ENCODE measurements around the gene TMEM87B. TPM values are rescaled to one million over a fixed set of nuclear protein-coding genes. Genes with fewer than 3 reads are reported as not detected.
"Not testable (repeated sequence)": the region's sequence is repeated elsewhere in the genome, so short reads cannot be mapped to it uniquely, and the experiment has no call there.

Gene TMEM87B
- total RNA-seq, 1 experiment from 2014 or later: 10.5 TPM

DNA sequence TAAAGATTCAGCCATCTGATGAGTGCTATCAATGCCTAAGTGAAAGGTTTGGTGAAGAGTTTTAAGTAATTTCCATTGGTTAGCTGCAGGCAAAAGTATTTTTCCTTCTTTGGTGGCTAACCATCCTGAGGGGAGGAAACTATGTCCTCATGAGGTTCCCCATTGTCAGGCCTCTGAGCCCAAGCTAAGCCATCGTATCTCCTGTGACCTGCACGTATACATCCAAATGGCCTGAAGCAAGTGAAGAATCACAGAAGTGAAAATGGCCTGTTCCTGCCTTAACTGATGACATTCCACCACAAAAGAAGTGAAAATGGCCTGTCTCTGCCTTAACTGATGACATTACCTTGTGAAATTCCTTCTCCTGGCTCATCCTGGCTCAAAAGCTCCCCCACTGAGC, 15.0 kb upstream of the TMEM87B start:
- not testable (repeated sequence) for H3K14ac ChIP-seq (ENCODE audit: insufficient read depth, low read length); H3K56ac ChIP-seq (ENCODE audit: insufficient read length, low read depth, low read length); H3K27me3 Mint-ChIP-seq (ENCODE audit: low read depth); H3K4me2 ChIP-seq (ENCODE audit: insufficient read depth, insufficient read length, low read length); H3K4ac ChIP-seq (ENCODE audit: low read depth, low read length); H2BK12ac ChIP-seq (ENCODE audit: insufficient read length, low read depth, low read length); H2AFZ ChIP-seq (ENCODE audit: low read length); H4K8ac ChIP-seq (replicated peaks; ENCODE audit: insufficient read length, low read depth, low read length); H2AK5ac ChIP-seq (ENCODE audit: insufficient read length, low read length); H4K20me1 ChIP-seq (ENCODE audit: control insufficient read depth, insufficient read depth, insufficient read length); H3K4me1 ChIP-seq (ENCODE audit: insufficient read depth, low read length); H3T11ph ChIP-seq (ENCODE audit: low read length); DNase-seq; H4K5ac ChIP-seq (ENCODE audit: insufficient read length, low read depth, low read length); H3K9ac ChIP-seq (ENCODE audit: extremely low read depth, insufficient read length, low read length); H4K91ac ChIP-seq (ENCODE audit: insufficient read length, low read depth, low read length); H3K23me2 ChIP-seq (ENCODE audit: insufficient read length, low read depth, low read length, poor library complexity, severe bottlenecking); H3K79me2 ChIP-seq (ENCODE audit: insufficient read depth, low read length); H3K27me3 ChIP-seq (ENCODE audit: insufficient read depth, low read length); H3K79me1 ChIP-seq (ENCODE audit: insufficient read depth, low read depth, low read length, poor library complexity, severe bottlenecking); H2BK120ac ChIP-seq (ENCODE audit: low read depth, low read length, poor library complexity, severe bottlenecking); H2BK15ac ChIP-seq (ENCODE audit: low read depth, low read length); H3K9me3 ChIP-seq (ENCODE audit: control insufficient read depth, low read depth, low read length); H3K18ac ChIP-seq (ENCODE audit: insufficient read length, low read depth, low read length); H2BK5ac ChIP-seq (ENCODE audit: insufficient read length, low read length); H2BK20ac ChIP-seq (ENCODE audit: low read depth, low read length, poor library complexity, severe bottlenecking); H3K27ac Mint-ChIP-seq; H3K23ac ChIP-seq (ENCODE audit: insufficient read length, low read depth, low read length); H3K4me3 Mint-ChIP-seq; H3K27ac ChIP-seq (ENCODE audit: insufficient read length, low read depth, low read length)
- Mint-ChIP-seq H3K9me3 (peaks cover 8 to 20% of the 10 kb centered on the region in 2 experiments), H3K4me1 (peaks cover 40% of the 10 kb centered on the region in 2 experiments), H3K36me3 (ENCODE audit: insufficient read depth in 1 of 3, low read depth in 3 of 3) (peaks cover 2 to 29% (median 6%) of the 10 kb centered on the region in 3 experiments; a peak in 5 of 7 replicates)
- no CpG with 5 or more reads among the region's 2 CpGs for WGBS (ENCODE audit: extremely low coverage, insufficient read length, low lambda C conversion rate)

DNA sequence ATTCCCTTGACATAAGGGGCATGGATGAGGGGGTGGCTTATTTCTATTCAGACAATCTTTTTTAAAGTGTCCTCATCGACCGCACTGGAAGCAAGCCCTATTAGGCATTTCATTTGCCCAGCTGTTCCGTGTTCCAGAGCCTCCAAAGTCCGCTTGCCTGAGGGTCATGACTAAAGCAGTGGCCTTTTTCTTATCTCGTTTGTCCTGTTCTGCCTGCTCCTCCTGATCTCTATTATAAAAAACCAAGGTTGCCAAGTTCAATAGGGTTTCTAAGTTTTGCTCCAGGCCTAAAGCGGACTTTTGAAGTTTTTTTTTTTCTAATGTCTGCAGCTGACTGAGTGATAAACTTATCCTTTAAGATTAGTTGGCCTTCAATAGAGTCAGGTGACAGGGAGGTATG, 13.6 kb upstream of the TMEM87B start:
- H3K4me2 ChIP-seq (ENCODE audit: insufficient read depth, insufficient read length, low read length); H3K27ac ChIP-seq (ENCODE audit: insufficient read length, low read depth, low read length); H3K56ac ChIP-seq (ENCODE audit: insufficient read length, low read depth, low read length); H3K79me1 ChIP-seq (ENCODE audit: insufficient read depth, low read depth, low read length, poor library complexity, severe bottlenecking); H3K4me3 Mint-ChIP-seq; H4K5ac ChIP-seq (ENCODE audit: insufficient read length, low read depth, low read length); H3K4ac ChIP-seq (ENCODE audit: low read depth, low read length); H2BK120ac ChIP-seq (ENCODE audit: low read depth, low read length, poor library complexity, severe bottlenecking); H3K23ac ChIP-seq (ENCODE audit: insufficient read length, low read depth, low read length); H3K9me3 ChIP-seq (ENCODE audit: control insufficient read depth, low read depth, low read length); H3T11ph ChIP-seq (ENCODE audit: low read length); H3K4me1 ChIP-seq (ENCODE audit: insufficient read depth, low read length); H4K91ac ChIP-seq (ENCODE audit: insufficient read length, low read depth, low read length); H3K79me2 ChIP-seq (ENCODE audit: insufficient read depth, low read length); H3K18ac ChIP-seq (ENCODE audit: insufficient read length, low read depth, low read length); H2AFZ ChIP-seq (ENCODE audit: low read length); H4K20me1 ChIP-seq (ENCODE audit: control insufficient read depth, insufficient read depth, insufficient read length); H3K9ac ChIP-seq (ENCODE audit: extremely low read depth, insufficient read length, low read length); H3K27me3 Mint-ChIP-seq (ENCODE audit: low read depth); H4K8ac ChIP-seq (replicated peaks; ENCODE audit: insufficient read length, low read depth, low read length); H2BK5ac ChIP-seq (ENCODE audit: insufficient read length, low read length); H3K27me3 ChIP-seq (ENCODE audit: insufficient read depth, low read length); H2BK12ac ChIP-seq (ENCODE audit: insufficient read length, low read depth, low read length); H2BK20ac ChIP-seq (ENCODE audit: low read depth, low read length, poor library complexity, severe bottlenecking); DNase-seq; H2AK5ac ChIP-seq (ENCODE audit: insufficient read length, low read length); H3K23me2 ChIP-seq (ENCODE audit: insufficient read length, low read depth, low read length, poor library complexity, severe bottlenecking); H2BK15ac ChIP-seq (ENCODE audit: low read depth, low read length); H3K14ac ChIP-seq (ENCODE audit: insufficient read depth, low read length); H3K27ac Mint-ChIP-seq: not testable (repeated sequence)
- peaks cover 22 to 34% of the 10 kb centered on the region in 2 experiments for H3K9me3 Mint-ChIP-seq
- peaks cover 40 to 44% of the 10 kb centered on the region in 2 experiments for H3K4me1 Mint-ChIP-seq
- no CpG with 5 or more reads among the region's 6 CpGs for WGBS (ENCODE audit: extremely low coverage, insufficient read length, low lambda C conversion rate)
- H3K36me3 Mint-ChIP-seq (ENCODE audit: insufficient read depth in 1 of 3, low read depth in 3 of 3): peaks cover 4 to 43% (median 9%) of the 10 kb centered on the region in 3 experiments
